HepG2 (cell line): ENCODE measurements around the gene TUBA4A. TPM values are rescaled to one million over a fixed set of nuclear protein-coding genes. Genes with fewer than 3 reads are reported as not detected.

Source experiments
- GFI1 ChIP-seq: sonication (generic); formaldehyde crosslinking; IDR thresholded peaks from 2 replicates; pipeline ENCODE4 v1.5.0; 2020; ENCODE audit warnings: missing genetic modification reagents, mild to moderate bottlenecking, borderline replicate concordance
- NFYB ChIP-seq: sonication (generic); formaldehyde crosslinking; IDR thresholded peaks from 2 replicates; pipeline ENCODE4 v1.4.0; 2020; ENCODE audit warnings: missing genetic modification reagents
- PRPF4 ChIP-seq: fragments of 200-400 bp; formaldehyde crosslinking; IDR thresholded peaks from 2 replicates; pipeline ENCODE4 v1.6.1; 2016; ENCODE audit warnings: low read length, low read depth; ENCODE audit not compliant: poor library complexity, severe bottlenecking
- TFE3 ChIP-seq: IDR thresholded peaks from 2 replicates; pipeline ENCODE4 v1.6.1; 2016
- ZNF251 ChIP-seq: sonication (generic); formaldehyde crosslinking; IDR thresholded peaks from 2 replicates; pipeline ENCODE4 v1.9.0; 2021; ENCODE audit warnings: mild to moderate bottlenecking, missing genetic modification reagents
- ZNF317 ChIP-seq: sonication (generic); formaldehyde crosslinking; IDR thresholded peaks from 2 replicates; pipeline ENCODE4 v1.5.0; 2020; ENCODE audit warnings: mild to moderate bottlenecking, missing genetic modification reagents
- ZNF510 ChIP-seq: sonication (generic); formaldehyde crosslinking; IDR thresholded peaks from 2 replicates; pipeline ENCODE4 v1.4.0; 2020; ENCODE audit warnings: low read depth, mild to moderate bottlenecking, missing genetic modification reagents
- ZNF598 ChIP-seq: sonication (generic); formaldehyde crosslinking; IDR thresholded peaks from 2 replicates; pipeline ENCODE4 v1.5.1; 2020; ENCODE audit warnings: mild to moderate bottlenecking, missing genetic modification reagents, borderline replicate concordance
- ZNF609 ChIP-seq: sonication (generic); formaldehyde crosslinking; IDR thresholded peaks from 2 replicates; pipeline ENCODE4 v1.4.0; 2020; ENCODE audit warnings: mild to moderate bottlenecking, missing genetic modification reagents, borderline replicate concordance
- polyA plus RNA-seq, 8 experiments: library from polyadenylated mRNA; depleted of rRNA in 3 of 8; stranded (reverse) in 7 of 8; unstranded in 1 of 8; fragments of >200 nt; fragmentation: Illumina TruSeq in 4 of 8; extraction: Trizol in 4 of 8; gene quantifications; 2 replicates each; pipeline versions ENCODE4 v1.2.1 to v1.2.3, GENCODE V29; 2011 to 2016; ENCODE audit warnings: low read depth in 4 of 8, missing spikeins in 1 of 8, mixed read lengths in 1 of 8; ENCODE audit not compliant: insufficient read depth in 1 of 8
- total RNA-seq, 5 experiments: library from RNA; depleted of rRNA; stranded (reverse); fragments of >200 nt; fragmentation: Illumina TruSeq; extraction: Trizol; gene quantifications; 2 replicates each; pipeline ENCODE4 v1.2.3, GENCODE V29; 2016; ENCODE audit warnings: low read depth in 1 of 5

Gene TUBA4A
- total and polyA plus RNA-seq, 2 of the 13 experiments (the other 11 are each of a cell fraction or from before 2014, with no cell fraction given), result 1.3 to 12.7 TPM

GRCh38 chr2:219273937-219274336 is 20.2 kb upstream of the TUBA4A start (continued):
- TF ChIP-seq ZNF609 (CRISPR knock-in tag), result no peak
- no peak for TF ChIP-seq TFE3 (CRISPR knock-in tag)
- no peak for TF ChIP-seq ZNF510 (CRISPR knock-in tag)
- TF ChIP-seq ZNF317 (CRISPR knock-in tag), result no peak
- TF ChIP-seq ZNF598 (CRISPR knock-in tag), result no peak
- no peak for TF ChIP-seq GFI1 (CRISPR knock-in tag)
- TF ChIP-seq NFYB (CRISPR knock-in tag), result no peak
- no peak for TF ChIP-seq ZNF251 (CRISPR knock-in tag)
- no peak for TF ChIP-seq PRPF4
